ENCODE measurements around the gene MYH7. TPM values are rescaled to one million over a fixed set of nuclear protein-coding genes. Genes with fewer than 3 reads are reported as not detected.
"Not testable (repeated sequence)": the region's sequence is repeated elsewhere in the genome, so short reads cannot be mapped to it uniquely, and the experiment has no call there.

MYH7 gene
- polyA plus RNA-seq, 2 of the 4 experiments (the other 2 are of a cell fraction), result not detected

GRCh38 chr14:23392613-23393012 is 42.8 kb downstream of the MYH7 start:
- ATAC-seq (no peak), FAIRE-seq (no peak), DNase-seq (ENCODE audit: low read depth in 1 of 2, low spot score in 1 of 2) (no peak)
- H3K4me1 ChIP-seq, result no peaks in the 10 kb centered on the region
- no peak for TF ChIP-seq RNF2 (IDR thresholded peaks at IDR 0.05; ENCODE audit: borderline replicate concordance, low read depth)
- no peak for TF ChIP-seq HOXA7 (CRISPR knock-in tag; IDR thresholded peaks at IDR 0.05)
- 43% methylated on average over 7 of the region's 7 CpGs for WGBS (ENCODE audit: missing lambda C conversion rate)
- ChIA-PET CTCF (interaction anchor here (1.0 to 12.5 kb wide), 4 partner anchors 12 to 65 kb away, joined by 3 to 106 read pairs (median 3); partner anchors contain the start of gene CMTM5), POLR2A (no interaction called here)
- no peak overlapping the region for H3K27ac ChIP-seq
- H3K9me3 ChIP-seq, result no peaks in the 10 kb centered on the region
- H3K4me3 ChIP-seq, result no peak overlapping the region
- no peak overlapping the region for H3K4me2 ChIP-seq

- DNase-seq (ENCODE audit: low read depth in 1 of 2, low spot score in 1 of 2); H3K9me3 ChIP-seq; H3K4me1 ChIP-seq; ATAC-seq; H3K4me3 ChIP-seq; FAIRE-seq; POLR2A ChIA-PET; H3K27ac ChIP-seq; H3K4me2 ChIP-seq: not testable (repeated sequence)
- CTCF ChIA-PET, result interaction anchor here (12.5 kb wide), 1 partner anchor 10 kb away, joined by 106 read pairs; the partner anchor contains the start of gene CMTM5
- WGBS (ENCODE audit: missing lambda C conversion rate), result 39% methylated on average over 4 of the region's 19 CpGs
Observed at GRCh38 chr14:23389871-23390270, 45.6 kb downstream of the MYH7 start.

GRCh38 chr14:23389396-23389795 is 46.1 kb downstream of the MYH7 start:
- FAIRE-seq, result no peak
- no peak for ATAC-seq
- TF ChIP-seq SMC3 (IDR thresholded peaks at IDR 0.05), result no peak
- TF ChIP-seq CHD4 (IDR thresholded peaks at IDR 0.05; ENCODE audit: borderline replicate concordance), result no peak
- TF ChIP-seq ESRRA (IDR thresholded peaks at IDR 0.05; ENCODE audit: borderline replicate concordance, low read length), result no peak
- TF ChIP-seq CBX8 (IDR thresholded peaks at IDR 0.05), result no peak
- no peak for TF ChIP-seq NPAS2 (CRISPR knock-in tag; IDR thresholded peaks at IDR 0.05; ENCODE audit: borderline replicate concordance)
- TF ChIP-seq, protein P1, sequence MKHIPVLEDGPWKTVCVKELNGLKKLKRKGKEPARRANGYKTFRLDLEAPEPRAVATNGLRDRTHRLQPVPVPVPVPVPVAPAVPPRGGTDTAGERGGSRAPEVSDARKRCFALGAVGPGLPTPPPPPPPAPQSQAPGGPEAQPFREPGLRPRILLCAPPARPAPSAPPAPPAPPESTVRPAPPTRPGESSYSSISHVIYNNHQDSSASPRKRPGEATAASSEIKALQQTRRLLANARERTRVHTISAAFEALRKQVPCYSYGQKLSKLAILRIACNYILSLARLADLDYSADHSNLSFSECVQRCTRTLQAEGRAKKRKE (CRISPR knock-in tag; IDR thresholded peaks at IDR 0.05; ENCODE audit: low read depth), result no peak
- no peak for TF ChIP-seq FOSL2 (IDR thresholded peaks at IDR 0.05)
- no peak for TF ChIP-seq FOSL2 (CRISPR knock-in tag; IDR thresholded peaks at IDR 0.05)
- no peak for TF ChIP-seq POLR2A (IDR thresholded peaks at IDR 0.05; ENCODE audit: low read length)
- no peak for TF ChIP-seq RCOR1 (IDR thresholded peaks at IDR 0.05; ENCODE audit: low read depth, low read length)
- TF ChIP-seq RNF2 (IDR thresholded peaks at IDR 0.05; ENCODE audit: borderline replicate concordance, low read depth), result no peak
- Histone ChIP-seq H3K4me2 (no peak overlapping the region), H3K9me3 (no peaks in the 10 kb centered on the region), H3K27ac (no peak overlapping the region), H3K4me3 (no peak overlapping the region), H3K4me1 (no peaks in the 10 kb centered on the region)
- DNase-seq (ENCODE audit: low read depth in 1 of 2, low spot score in 1 of 2), result no peak
- CTCF ChIA-PET, result interaction anchor here (0.7 to 12.5 kb wide), 2 partner anchors 9 to 60 kb away, joined by 3 to 106 read pairs; partner anchors contain the start of gene CMTM5
- POLR2A ChIA-PET, result no interaction called here
- WGBS (ENCODE audit: missing lambda C conversion rate), result 64% methylated on average over 8 of the region's 12 CpGs

- CTCF ChIA-PET, result interaction anchor here (0.7 to 12.5 kb wide), 2 partner anchors 9 to 60 kb away, joined by 3 to 106 read pairs; partner anchors contain the start of gene CMTM5
- Histone ChIP-seq H3K27ac (no peak overlapping the region), H3K4me1 (no peaks in the 10 kb centered on the region), H3K4me3 (no peak overlapping the region), H3K9me3 (no peaks in the 10 kb centered on the region), H3K4me2 (no peak overlapping the region)
- WGBS (ENCODE audit: missing lambda C conversion rate), result 86% methylated on average over 7 of the region's 8 CpGs
- TF ChIP-seq FOXS1 (CRISPR knock-in tag; IDR thresholded peaks at IDR 0.05) (no peak), CEBPB (IDR thresholded peaks at IDR 0.05) (no peak), MAFK (IDR thresholded peaks at IDR 0.05; ENCODE audit: partially characterized antibody) (no peak), HOXA7 (CRISPR knock-in tag; IDR thresholded peaks at IDR 0.05) (no peak), CHD4 (IDR thresholded peaks at IDR 0.05; ENCODE audit: borderline replicate concordance) (no peak), RARB (CRISPR knock-in tag; IDR thresholded peaks at IDR 0.05) (no peak), ZSCAN20 (CRISPR knock-in tag; IDR thresholded peaks at IDR 0.05) (no peak), MAX (IDR thresholded peaks at IDR 0.05) (no peak), REST (IDR thresholded peaks at IDR 0.05) (no peak)
- TF ChIP-seq, protein P1 (CRISPR knock-in tag; IDR thresholded peaks at IDR 0.05; ENCODE audit: low read depth), result no peak
- no peak for DNase-seq (ENCODE audit: low read depth in 1 of 2, low spot score in 1 of 2)
- POLR2A ChIA-PET, result no interaction called here
- no peak for ATAC-seq
- FAIRE-seq, result no peak
Observed at GRCh38 chr14:23388996-23389395, 46.5 kb downstream of the MYH7 start.

All from A549 (cell line).